GM19468 (cell line): ENCODE measurements around the gene PFKM.
"Not testable (repeated sequence)": the region's sequence is repeated elsewhere in the genome, so short reads cannot be mapped to it uniquely, and the experiment has no call there.

Experiments
- ATAC-seq: cut with Tn5 transposase; IDR thresholded peaks from one replicate; pipeline ENCODE4 v1.9.1; 2021; ENCODE audit warnings: mild to moderate bottlenecking, moderate library complexity, moderate number of reproducible peaks; ENCODE audit not compliant: unreplicated experiment; ENCODE audit errors: extremely low read depth

The PFKM gene

DNA sequence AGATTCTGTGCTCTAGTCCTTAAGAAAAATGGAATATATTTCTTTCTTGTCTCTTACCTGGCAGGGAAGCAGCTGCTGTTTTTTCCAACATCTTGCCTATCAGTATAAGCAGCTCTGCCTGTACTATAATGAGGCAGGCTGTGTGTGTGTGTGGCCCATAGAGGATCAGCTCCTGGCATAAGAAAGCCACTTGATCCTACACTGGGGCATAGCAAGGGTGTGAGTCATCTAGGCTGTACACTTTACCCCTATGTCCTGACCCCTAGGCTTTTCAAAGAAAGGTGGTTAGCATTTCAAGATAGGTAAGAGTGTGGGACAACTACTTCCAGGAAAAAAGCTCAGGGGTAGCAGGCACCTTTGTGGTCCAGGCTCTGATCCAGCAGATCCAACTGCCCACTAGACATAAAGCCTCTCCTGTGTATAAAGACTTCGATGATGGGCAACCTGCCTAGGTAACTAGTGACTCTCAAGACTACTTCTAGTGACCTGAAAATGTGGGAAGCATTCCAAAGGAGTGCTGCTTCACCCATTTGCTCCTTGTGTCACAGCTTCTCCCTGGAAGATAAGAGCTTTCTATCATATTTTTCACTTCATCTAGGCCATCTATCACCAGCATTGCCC is 8.4 kb upstream of the PFKM start:
- ATAC-seq = no peak

- not testable (repeated sequence) for ATAC-seq
Measured at GRCh38 chr12:48111312-48111693, 7.9 kb upstream of the PFKM start.

DNA sequence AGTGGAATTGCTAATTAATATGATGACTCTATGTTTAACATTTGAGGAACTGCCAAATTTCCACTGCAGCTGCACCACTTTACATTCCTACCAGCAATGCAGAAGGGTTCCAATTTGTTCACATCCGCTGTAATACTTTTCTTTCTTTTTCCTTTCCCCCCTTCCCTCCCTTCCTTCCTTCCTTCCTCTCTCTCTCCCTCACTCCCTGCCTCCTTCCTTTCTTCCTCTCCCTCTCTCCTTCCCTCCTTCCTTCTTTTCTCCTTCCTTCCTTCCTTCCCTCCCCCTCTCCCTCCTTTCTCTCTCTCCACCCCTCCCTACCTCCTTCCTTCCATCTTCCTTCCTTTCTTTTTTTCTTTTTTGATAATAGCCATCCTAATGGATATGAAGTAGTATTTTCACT is 3.2 kb upstream of the PFKM start:
- ATAC-seq = no peak

GRCh38 chr12:48118284-48118871 is 786 bp upstream of the PFKM start:
- no peak for ATAC-seq

DNA sequence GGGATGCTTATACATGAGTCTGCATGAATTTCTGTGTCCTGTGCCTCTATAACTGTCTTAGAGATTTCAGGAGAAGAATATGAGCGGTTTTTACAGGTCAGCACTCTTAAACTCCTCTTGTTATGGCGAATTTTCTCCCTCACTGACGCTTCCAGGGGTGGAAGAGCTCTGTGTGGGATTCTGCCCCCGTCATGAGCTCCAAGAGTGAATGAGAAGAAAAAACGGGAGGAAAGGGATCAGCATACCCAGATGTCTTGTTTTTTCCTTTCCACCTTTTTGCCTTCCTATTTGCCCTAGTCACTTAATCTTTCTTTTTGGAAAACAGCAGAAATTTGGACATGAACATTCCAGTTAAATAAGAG is 651 bp downstream of the PFKM start:
- ATAC-seq = no peak

- ATAC-seq = no peak
Measured at GRCh38 chr12:48121522-48121921, 2.4 kb downstream of the PFKM start.

GRCh38 chr12:48122065-48122834 is 3.1 kb downstream of the PFKM start:
- no peak for ATAC-seq

DNA sequence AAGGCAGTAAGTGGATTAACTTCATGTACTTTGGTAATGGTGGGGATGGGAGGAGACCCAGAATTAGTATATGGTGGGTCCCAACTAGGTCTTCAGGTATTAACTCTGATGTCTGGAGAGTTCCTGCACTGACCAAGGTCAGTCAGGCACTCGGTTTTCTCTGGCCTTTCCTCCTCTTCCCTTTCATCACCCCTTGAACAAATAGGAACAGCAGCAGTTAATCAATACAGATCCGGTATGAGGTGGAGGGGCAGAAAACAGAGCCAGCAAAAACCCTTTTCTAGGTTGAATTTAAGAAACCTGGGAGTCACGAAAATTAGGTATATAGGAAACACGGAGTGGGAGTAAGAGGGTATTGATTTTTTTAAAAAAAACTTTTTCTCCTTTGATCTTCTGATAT is 4.0 kb downstream of the PFKM start:
- no peak for ATAC-seq

DNA sequence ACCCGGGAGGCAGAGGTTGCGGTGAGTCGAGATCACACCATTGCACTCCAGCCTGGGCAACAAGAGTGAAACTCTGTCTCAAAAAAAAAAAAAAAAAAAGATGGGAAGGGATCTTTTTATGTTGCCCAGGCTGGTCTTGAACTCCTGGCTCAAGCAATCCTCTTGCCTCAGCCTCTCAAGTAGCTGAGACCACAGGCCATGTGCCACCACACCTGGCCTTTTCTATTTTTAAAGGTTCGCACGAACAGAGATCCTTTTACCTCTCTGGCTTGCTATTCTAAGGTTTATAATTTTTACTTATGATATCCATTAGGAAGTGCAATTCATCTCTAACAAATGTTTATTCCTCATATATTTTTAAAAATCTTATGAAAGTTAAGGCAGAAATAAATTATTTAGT is 6.4 kb downstream of the PFKM start:
- ATAC-seq = not testable (repeated sequence)

DNA sequence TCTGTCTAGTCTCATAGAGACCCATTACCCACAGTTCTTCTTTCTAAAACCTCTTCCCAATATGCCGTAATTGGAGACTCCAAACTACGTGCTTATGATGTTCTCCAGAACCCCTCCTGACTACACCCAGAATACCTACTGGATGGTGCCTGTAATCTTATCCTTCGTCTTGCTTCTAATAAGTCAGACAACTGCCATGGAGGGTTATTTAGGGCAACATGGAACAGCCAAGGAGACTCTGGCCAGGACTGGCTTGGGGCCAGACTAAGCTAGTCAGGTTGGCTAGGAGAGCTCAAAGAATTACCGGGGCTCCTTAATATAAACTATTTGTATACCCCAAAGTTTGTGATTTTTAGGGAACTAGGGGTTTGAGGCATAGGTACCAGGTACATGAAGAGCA is 6.8 kb downstream of the PFKM start:
- no peak for ATAC-seq

- ATAC-seq = no peak
Measured at GRCh38 chr12:48126953-48127630, 7.9 kb downstream of the PFKM start.

DNA sequence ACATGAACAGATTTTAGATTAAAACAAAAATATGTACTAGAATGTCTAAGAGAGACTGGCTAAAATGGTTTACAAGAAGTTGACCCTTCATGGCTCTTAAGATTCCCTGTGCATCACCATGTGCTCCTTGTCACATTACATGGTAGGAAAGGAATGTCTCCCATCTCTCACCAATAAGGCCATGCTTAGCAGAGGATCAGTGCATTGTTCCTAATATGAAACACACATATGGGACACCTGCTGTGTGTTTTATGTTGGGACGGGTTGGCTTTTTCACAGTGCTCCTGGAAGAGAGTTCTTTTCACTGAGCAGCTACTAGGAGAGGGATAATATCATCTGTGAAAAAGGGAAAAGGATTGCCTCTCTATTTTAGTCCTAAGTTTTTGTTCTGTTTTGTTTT is 9.6 kb downstream of the PFKM start:
- ATAC-seq = no peak

- no peak for ATAC-seq
Measured at GRCh38 chr12:48129376-48129775, 10.2 kb downstream of the PFKM start.

GRCh38 chr12:48131517-48131916 is 12.4 kb downstream of the PFKM start:
- ATAC-seq = no peak

DNA sequence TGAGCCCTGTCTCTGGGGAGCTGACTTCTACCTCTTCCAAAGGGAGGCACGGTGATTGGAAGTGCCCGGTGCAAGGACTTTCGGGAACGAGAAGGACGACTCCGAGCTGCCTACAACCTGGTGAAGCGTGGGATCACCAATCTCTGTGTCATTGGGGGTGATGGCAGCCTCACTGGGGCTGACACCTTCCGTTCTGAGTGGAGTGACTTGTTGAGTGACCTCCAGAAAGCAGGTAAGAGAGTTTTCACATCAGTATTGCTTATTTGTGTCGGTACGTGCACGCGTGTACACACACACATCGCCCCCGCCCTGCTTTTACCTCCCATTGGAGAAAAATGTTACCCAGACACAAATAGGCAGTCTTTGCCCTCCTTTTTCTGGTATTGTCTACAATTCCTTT is 13.7 kb downstream of the PFKM start:
- ATAC-seq = no peak

DNA sequence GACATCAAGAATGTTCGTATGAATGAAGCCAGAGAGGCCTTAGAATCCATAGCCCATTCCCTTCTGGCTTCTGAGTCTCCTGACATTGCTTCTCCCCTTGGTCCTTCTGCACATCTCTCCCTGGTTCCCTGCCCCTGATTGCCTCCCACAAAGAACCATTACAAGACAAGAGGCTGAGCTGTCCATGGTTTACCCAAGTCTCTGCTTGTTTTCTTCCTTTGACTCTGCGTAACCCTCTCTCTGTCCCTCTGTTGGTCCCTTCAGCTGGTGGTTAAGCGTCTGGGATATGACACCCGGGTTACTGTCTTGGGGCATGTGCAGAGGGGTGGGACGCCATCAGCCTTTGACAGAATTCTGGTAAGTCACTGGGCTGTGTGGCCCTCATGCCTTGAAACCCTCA is 15.9 kb downstream of the PFKM start:
- ATAC-seq = no peak

DNA sequence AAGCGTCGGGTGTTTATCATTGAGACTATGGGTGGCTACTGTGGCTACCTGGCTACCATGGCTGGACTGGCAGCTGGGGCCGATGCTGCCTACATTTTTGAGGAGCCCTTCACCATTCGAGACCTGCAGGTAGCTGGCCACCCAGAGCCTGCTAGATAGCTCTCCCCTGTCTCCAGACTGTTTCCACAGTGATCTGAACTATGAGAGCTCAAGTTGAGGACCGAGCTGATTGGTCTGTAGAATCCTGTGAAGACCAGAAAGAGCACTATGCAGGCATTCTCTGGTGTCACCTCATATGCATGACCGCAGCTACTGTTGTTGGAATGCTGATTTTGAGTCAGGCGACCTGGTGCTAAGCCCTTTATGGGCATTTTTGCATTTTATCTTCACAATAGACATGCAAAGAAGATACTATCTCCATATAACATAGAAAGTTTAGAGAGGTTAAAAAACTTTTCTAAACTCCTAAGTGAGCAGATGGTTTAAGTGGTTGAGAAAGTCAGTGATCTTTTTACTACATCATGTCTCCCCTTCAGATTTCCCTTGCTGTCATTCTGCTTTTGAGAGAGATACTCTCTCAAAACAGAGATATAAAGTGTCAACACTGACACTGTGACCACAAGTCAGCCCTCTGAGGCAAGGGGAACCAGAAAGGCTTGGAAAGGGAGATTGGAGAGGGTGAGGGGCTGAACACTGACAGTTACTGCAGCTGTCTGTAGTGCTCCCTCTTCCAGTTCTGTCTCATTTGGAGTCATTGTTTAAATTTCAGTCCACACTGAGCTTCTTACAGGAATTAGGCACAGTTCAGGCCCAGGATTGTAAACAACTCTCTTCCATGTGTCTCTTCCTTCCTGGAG is 23.9 kb downstream of the PFKM start:
- no peak for ATAC-seq

- ATAC-seq = no peak
Measured at GRCh38 chr12:48143898-48144297, 24.7 kb downstream of the PFKM start.

DNA sequence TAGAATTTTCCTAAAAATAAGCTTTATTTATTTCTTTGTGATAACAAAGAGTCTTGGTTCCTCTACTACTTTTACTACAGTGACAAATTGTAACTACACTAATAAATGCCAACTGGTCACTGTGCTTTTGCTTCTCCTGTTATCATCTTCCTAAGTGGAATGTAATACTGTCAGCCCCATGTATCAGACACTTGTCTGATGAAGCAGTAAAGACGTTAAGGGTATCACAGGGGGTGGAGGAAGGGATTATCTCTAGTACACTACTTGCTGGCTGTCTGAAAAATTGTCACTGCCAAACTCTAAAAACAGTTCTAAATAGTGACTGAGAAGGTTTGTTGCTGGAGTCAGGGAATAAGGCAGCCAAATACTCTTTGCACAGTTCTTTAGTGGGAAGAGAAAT is 26.8 kb downstream of the PFKM start:
- no peak for ATAC-seq

- ATAC-seq = no peak
Measured at GRCh38 chr12:48151103-48151771, 32.1 kb downstream of the PFKM start.
